Neural cell (in vitro differentiated cells): Measurements from ENCODE around the gene TMEM81.

Source experiments
- CTCF ChIP-seq: fragments of 450-650 bp; IDR thresholded peaks from 2 replicates; pipeline ENCODE4 v1.5.1; 2014; ENCODE audit warnings: antibody characterized with exemption, mild to moderate bottlenecking, moderate library complexity; ENCODE audit not compliant: poor library complexity, severe bottlenecking
- EZH2 ChIP-seq: fragments of 200-600, 300-800 bp; shearing (Covaris generic), sonication (generic); IDR thresholded peaks from 2 replicates; pipeline ENCODE4 v1.6.1; 2014; ENCODE audit warnings: antibody characterized with exemption, low read length, borderline replicate concordance, mild to moderate bottlenecking; ENCODE audit not compliant: insufficient read depth, poor library complexity, severe bottlenecking
- POLR2AphosphoS5 ChIP-seq: IDR thresholded peaks from 2 replicates; pipeline ENCODE4 v1.6.1; 2012
- RAD21 ChIP-seq: fragments of 450-650 bp; conservative IDR thresholded peaks from 2 replicates; pipeline ENCODE4 v1.6.1; 2014; ENCODE audit warnings: antibody characterized with exemption, mild to moderate bottlenecking, moderate library complexity
- REST ChIP-seq: IDR thresholded peaks from 2 replicates; pipeline ENCODE4 v1.6.1; 2012; ENCODE audit warnings: borderline replicate concordance
- SMC3 ChIP-seq: fragments of 450-650 bp; conservative IDR thresholded peaks from 2 replicates; pipeline ENCODE4 v1.6.1; 2014; ENCODE audit warnings: antibody characterized with exemption, mild to moderate bottlenecking, moderate library complexity; ENCODE audit not compliant: poor library complexity

GRCh38 chr1:205077934-205078311 lies 6.3 kb downstream of the TMEM81 start:
- TF ChIP-seq EZH2, result no peak
- TF ChIP-seq RAD21, result no peak
- no peak for TF ChIP-seq CTCF
- TF ChIP-seq REST, result no peak
- no peak for TF ChIP-seq SMC3
- TF ChIP-seq POLR2AphosphoS5, result no peak
